Caco-2 (cell line): Measurements from ENCODE around the gene KANK3. TPM values are rescaled to one million over a fixed set of nuclear protein-coding genes. Genes with fewer than 3 reads are reported as not detected.

ENCODE experiments used
- BruUV-seq: library from RNA; stranded (reverse); fragments of 400-500 nt; replicated peaks from 2 replicates; lab custom pipeline; 2021; lab: Mats Ljungman, UMichigan
- CTCF ChIA-PET: fragments of 300-600 bp; sonication (Branson Sonifier 250); formaldehyde crosslinking; loops from one replicate; lab custom pipeline; 2022; ENCODE audit warnings: antibody characterized with exemption; lab: Charles Lee
- POLR2A ChIA-PET: fragments of 300-600 bp; sonication (Branson Sonifier 250); formaldehyde crosslinking; loops from one replicate; lab custom pipeline; 2022; ENCODE audit warnings: antibody characterized with exemption; lab: Charles Lee
- DNase-seq, 2 experiments: peaks; one replicate each; pipeline versions ENCODE4 v3.0.0 to v3.0.0-alpha.2; 2020 to 2022
- H3K27me3 ChIP-seq: replicated peaks from 2 replicates; pipeline ENCODE4 v1.6.0; 2011; ENCODE audit warnings: low read length; ENCODE audit not compliant: control insufficient read depth, insufficient read depth
- H3K36me3 ChIP-seq: 2 replicates; pipeline ENCODE4 v1.5.1; 2011; ENCODE audit warnings: low read length; ENCODE audit not compliant: control insufficient read depth, insufficient read depth
- H3K4me1 ChIP-seq: fragments of 250-450 bp; sonication (Bioruptor Pico); 2 replicates; pipeline ENCODE4 v1.5.1; 2020; ENCODE audit warnings: mild to moderate bottlenecking
- H3K4me3 ChIP-seq: 2 replicates; pipeline ENCODE4 v1.5.1; 2011; ENCODE audit warnings: low read depth, mild to moderate bottlenecking, control low read depth, low read length
- H3K9me3 ChIP-seq: fragments of 250-450 bp; sonication (Bioruptor Pico); 2 replicates; pipeline ENCODE4 v1.5.1; 2020; ENCODE audit warnings: mild to moderate bottlenecking, moderate library complexity
- H3K27ac Mint-ChIP-seq: one replicate; pipeline ENCODE4 v1.8.0; 2022; ENCODE audit warnings: mixed read lengths; ENCODE audit not compliant: unreplicated experiment
- H3K27me3 Mint-ChIP-seq: one replicate; pipeline ENCODE4 v1.8.0; 2022; ENCODE audit warnings: mixed read lengths; ENCODE audit not compliant: insufficient read depth, unreplicated experiment
- H3K36me3 Mint-ChIP-seq: one replicate; pipeline ENCODE4 v1.8.0; 2022; ENCODE audit warnings: mild to moderate bottlenecking, mixed read lengths; ENCODE audit not compliant: insufficient read depth, unreplicated experiment
- H3K4me1 Mint-ChIP-seq: one replicate; pipeline ENCODE4 v1.8.0; 2022; ENCODE audit warnings: low read depth, mixed read lengths; ENCODE audit not compliant: unreplicated experiment
- H3K4me3 Mint-ChIP-seq: one replicate; pipeline ENCODE4 v1.8.0; 2022; ENCODE audit warnings: mild to moderate bottlenecking, moderate library complexity, mixed read lengths; ENCODE audit not compliant: unreplicated experiment
- H3K9me3 Mint-ChIP-seq: one replicate; pipeline ENCODE4 v1.8.0; 2022; ENCODE audit warnings: mixed read lengths; ENCODE audit not compliant: unreplicated experiment
- intact Hi-C: fragments of 100-400 bp; cut with micrococcal nuclease; formaldehyde crosslinking; loops from one replicate; pipeline ENCODE4 v1.10.0; 2022; ENCODE audit not compliant: unreplicated experiment
- total RNA-seq: library from RNA; stranded (reverse); gene quantifications from 2 replicates; pipeline ENCODE4 v1.2.3, GENCODE V29; 2022
- TF ChIP-seq, protein P1 (sequence below), 2 experiments: fragments of 200-600 bp in 1 of 2; IDR thresholded peaks; 1 replicate in 1 of 2; 2 replicates in 1 of 2; pipeline versions ENCODE4 v1.5.1 to v1.8.0; 2011 to 2022; ENCODE audit warnings: antibody characterized with exemption in 1 of 2, control low read depth in 1 of 2, inconsistent platforms in 1 of 2, low read depth in 1 of 2, low read length in 1 of 2, mild to moderate bottlenecking in 1 of 2, moderate library complexity in 1 of 2; ENCODE audit not compliant: insufficient read depth in 1 of 2, severe bottlenecking in 1 of 2, unreplicated experiment in 1 of 2

Gene KANK3
- total RNA-seq, 1 experiment from 2014 or later = 1.1 TPM

- intact Hi-C loops = no loop called here
- no peak for DNase-seq
- no peak overlapping the region for H3K27ac Mint-ChIP-seq
- no peaks in the 10 kb centered on the region for H3K9me3 ChIP-seq
- H3K36me3 Mint-ChIP-seq = no peaks in the 10 kb centered on the region
- CTCF ChIA-PET = no interaction called here
- no peaks in the 10 kb centered on the region for H3K4me1 Mint-ChIP-seq
- peaks cover 1% of the 10 kb centered on the region; the same call in 1 of the 2 replicates for H3K27me3 ChIP-seq
- H3K4me3 ChIP-seq = no peak overlapping the region
- H3K4me1 ChIP-seq = peaks cover 10% of the 10 kb centered on the region
- H3K4me3 Mint-ChIP-seq = no peak overlapping the region
- no peaks in the 10 kb centered on the region for H3K36me3 ChIP-seq
- no peaks in the 10 kb centered on the region for H3K9me3 Mint-ChIP-seq
- H3K27me3 Mint-ChIP-seq = no peaks in the 10 kb centered on the region
- TF ChIP-seq, protein P1, sequence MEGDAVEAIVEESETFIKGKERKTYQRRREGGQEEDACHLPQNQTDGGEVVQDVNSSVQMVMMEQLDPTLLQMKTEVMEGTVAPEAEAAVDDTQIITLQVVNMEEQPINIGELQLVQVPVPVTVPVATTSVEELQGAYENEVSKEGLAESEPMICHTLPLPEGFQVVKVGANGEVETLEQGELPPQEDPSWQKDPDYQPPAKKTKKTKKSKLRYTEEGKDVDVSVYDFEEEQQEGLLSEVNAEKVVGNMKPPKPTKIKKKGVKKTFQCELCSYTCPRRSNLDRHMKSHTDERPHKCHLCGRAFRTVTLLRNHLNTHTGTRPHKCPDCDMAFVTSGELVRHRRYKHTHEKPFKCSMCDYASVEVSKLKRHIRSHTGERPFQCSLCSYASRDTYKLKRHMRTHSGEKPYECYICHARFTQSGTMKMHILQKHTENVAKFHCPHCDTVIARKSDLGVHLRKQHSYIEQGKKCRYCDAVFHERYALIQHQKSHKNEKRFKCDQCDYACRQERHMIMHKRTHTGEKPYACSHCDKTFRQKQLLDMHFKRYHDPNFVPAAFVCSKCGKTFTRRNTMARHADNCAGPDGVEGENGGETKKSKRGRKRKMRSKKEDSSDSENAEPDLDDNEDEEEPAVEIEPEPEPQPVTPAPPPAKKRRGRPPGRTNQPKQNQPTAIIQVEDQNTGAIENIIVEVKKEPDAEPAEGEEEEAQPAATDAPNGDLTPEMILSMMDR (IDR thresholded peaks at IDR 0.05; ENCODE audit: insufficient read depth in 1 of 2, low read depth in 1 of 2, low read length in 1 of 2, severe bottlenecking in 1 of 2, unreplicated experiment in 1 of 2) = no peak
- BruUV-seq = no TSS peak
- POLR2A ChIA-PET = no interaction called here
Observed at GRCh38 chr19:8338835-8339234, 4.2 kb downstream of the KANK3 start.

DNA sequence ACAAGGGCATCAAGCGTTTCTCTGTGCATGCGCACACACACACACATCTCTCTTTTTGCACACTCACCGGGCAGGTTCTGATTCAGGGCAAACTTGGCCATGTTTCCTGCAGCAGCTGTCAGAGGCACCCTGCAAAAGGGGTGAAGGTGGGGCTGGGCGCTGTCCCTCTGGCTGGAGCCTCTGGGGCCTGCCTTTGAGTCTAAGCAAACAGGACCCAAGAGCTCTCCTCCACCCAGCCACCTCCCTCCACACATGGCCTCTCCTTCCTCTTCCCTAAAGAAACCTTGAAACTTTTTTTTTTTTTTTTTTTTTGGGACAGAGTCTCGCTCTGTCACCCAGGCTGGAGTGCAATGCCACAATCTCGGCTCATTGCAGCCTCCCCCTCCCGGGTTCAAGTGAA, 5.3 kb downstream of the KANK3 start:
- no peak overlapping the region for H3K4me3 ChIP-seq
- H3K9me3 ChIP-seq = no peaks in the 10 kb centered on the region
- H3K27me3 Mint-ChIP-seq = peaks cover 3% of the 10 kb centered on the region
- H3K9me3 Mint-ChIP-seq = no peaks in the 10 kb centered on the region
- POLR2A ChIA-PET = no interaction called here
- intact Hi-C loops = no loop called here
- CTCF ChIA-PET = no interaction called here
- BruUV-seq = no TSS peak
- no peak overlapping the region for H3K27ac Mint-ChIP-seq
- no peak for DNase-seq
- no peak overlapping the region for H3K4me3 Mint-ChIP-seq
- no peaks in the 10 kb centered on the region for H3K36me3 Mint-ChIP-seq
- H3K4me1 Mint-ChIP-seq = no peaks in the 10 kb centered on the region
- TF ChIP-seq, protein P1 (IDR thresholded peaks at IDR 0.05; ENCODE audit: insufficient read depth in 1 of 2, low read depth in 1 of 2, low read length in 1 of 2, severe bottlenecking in 1 of 2, unreplicated experiment in 1 of 2) = no peak
- H3K4me1 ChIP-seq = peaks cover 8% of the 10 kb centered on the region
- peaks cover 1% of the 10 kb centered on the region; the same call in 1 of the 2 replicates for H3K27me3 ChIP-seq
- no peaks in the 10 kb centered on the region for H3K36me3 ChIP-seq

DNA sequence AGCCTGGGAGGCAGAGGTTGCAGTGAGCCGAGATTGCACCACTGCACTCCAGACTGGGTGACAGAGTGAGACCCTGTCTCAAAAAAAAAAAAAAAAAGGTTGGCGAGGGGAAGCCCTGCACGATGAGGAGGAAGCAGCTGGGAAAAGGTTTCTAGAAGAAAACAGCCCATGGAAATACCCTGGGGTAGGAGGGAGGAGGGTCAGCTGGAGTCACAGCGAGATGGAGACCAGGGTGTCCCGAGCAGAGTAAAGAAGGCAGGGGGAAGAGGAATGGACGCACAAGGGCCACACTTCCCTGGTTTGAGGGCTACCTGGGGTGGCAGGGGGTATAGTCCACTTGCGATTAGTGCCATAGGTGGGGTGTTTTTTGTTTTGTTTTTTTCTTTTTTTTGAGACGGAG, 6.4 kb downstream of the KANK3 start:
- no peaks in the 10 kb centered on the region for H3K9me3 Mint-ChIP-seq
- H3K27ac Mint-ChIP-seq = no peak overlapping the region
- CTCF ChIA-PET = no interaction called here
- intact Hi-C loops = no loop called here
- no TSS peak for BruUV-seq
- TF ChIP-seq, protein P1 (IDR thresholded peaks at IDR 0.05; ENCODE audit: insufficient read depth in 1 of 2, low read depth in 1 of 2, low read length in 1 of 2, severe bottlenecking in 1 of 2, unreplicated experiment in 1 of 2) = no peak
- H3K4me3 Mint-ChIP-seq = no peak overlapping the region
- no peaks in the 10 kb centered on the region for H3K4me1 Mint-ChIP-seq
- H3K36me3 Mint-ChIP-seq = no peaks in the 10 kb centered on the region
- Histone ChIP-seq H3K36me3 (no peaks in the 10 kb centered on the region), H3K4me3 (no peak overlapping the region), H3K9me3 (no peaks in the 10 kb centered on the region), H3K4me1 (peaks cover 7% of the 10 kb centered on the region), H3K27me3 (peaks cover 1% of the 10 kb centered on the region; the same call in 1 of the 2 replicates)
- no peak for DNase-seq
- H3K27me3 Mint-ChIP-seq = peaks cover 3% of the 10 kb centered on the region
- POLR2A ChIA-PET = no interaction called here
